Stimulated activated CD4-positive, alpha-beta T cell treated with anti-CD3 and anti-CD28 coated beads, Interleukin-1b, Interleukin-23, amount 100 ng/mL, for 48 hours (primary cell): ENCODE measurements around the gene NTRK3.
"Not testable (repeated sequence)": the region's sequence is repeated elsewhere in the genome, so short reads cannot be mapped to it uniquely, and the experiment has no call there.

Experiments used
- DNase-seq: peaks from one replicate; pipeline ENCODE4 v3.0.0-alpha.2; 2020

Gene NTRK3

GRCh38 chr15:87863152-87863551 lies 393.4 kb downstream of the NTRK3 start:
- no peak for DNase-seq

- no peak for DNase-seq
Measured at GRCh38 chr15:87860743-87861142, 395.8 kb downstream of the NTRK3 start.

DNA sequence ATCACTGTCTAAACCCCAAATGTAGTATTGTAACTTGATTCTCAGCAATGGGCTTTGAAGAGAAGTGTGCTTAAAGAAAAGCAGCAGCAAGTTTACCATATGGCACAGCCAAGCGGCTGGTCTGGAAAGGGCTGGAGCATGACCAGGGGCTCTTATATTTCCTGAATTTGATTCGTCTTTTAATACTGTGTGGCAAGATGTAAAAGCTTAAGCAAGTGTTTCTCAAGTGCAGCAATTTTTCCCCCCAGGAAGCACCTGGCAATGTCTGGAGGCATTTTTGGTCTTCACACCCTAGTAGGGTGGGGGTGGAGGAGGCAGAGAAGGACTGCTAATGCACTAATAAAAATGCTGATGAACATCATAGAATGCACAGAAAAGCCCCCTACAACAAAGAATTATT lies 397.9 kb downstream of the NTRK3 start:
- DNase-seq = no peak

GRCh38 chr15:87851497-87851896 lies 405.0 kb downstream of the NTRK3 start:
- DNase-seq = no peak

DNA sequence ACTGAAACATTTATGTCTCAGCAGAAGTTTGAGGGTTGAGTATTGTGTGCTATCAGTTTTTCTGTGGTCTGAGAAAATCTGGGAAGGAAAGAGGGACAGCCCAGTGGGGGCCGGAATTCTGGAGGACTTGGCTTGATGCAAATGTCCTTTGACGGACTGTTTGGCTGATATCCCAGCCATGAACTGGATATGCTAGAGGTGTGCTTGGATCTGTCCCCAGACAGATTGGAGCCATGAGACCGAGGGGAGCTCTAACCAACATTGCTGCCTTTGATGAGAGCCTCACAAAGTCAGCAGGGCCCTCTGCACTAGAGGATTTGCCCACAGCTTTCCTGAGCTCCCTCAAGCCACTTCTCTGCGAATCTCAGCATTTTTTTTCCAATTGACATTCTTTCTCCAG lies 405.6 kb downstream of the NTRK3 start:
- no peak for DNase-seq

DNA sequence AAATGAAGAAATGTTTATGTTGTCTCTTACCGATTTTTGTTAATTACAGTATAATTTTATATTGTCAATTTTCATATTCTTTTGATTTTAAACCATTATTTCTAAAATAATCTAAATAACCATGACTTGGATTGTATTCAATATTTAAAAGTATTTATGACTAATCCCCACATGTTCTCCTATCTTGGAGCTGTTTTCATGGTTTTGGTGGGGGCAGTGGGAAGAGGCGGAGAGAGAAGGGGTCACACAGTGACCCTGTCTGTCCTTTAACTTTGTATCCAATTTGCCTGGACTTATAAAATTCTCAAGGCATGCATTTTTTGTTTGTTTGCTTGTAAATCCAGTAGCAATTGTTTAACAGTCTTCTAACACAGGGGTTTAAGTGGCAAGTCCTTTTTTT lies 407.4 kb downstream of the NTRK3 start:
- no peak for DNase-seq

DNA sequence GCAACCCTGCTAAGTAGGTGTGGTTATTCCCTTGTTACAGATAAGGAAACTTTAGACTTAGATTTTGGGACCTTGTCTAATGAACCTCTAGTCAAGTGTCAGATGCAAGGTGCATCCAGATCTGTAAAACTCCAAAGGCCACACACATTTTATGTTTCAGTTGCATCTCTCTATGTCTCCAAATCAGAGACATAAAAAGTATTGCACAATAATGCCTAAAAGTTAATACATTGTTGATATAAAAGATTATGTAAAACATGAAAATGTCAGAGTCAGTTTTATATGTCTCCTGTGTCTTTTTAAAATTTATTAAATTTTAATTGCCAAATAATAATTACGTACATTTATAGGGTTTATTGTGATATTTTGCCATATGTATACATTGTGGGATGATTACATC lies 408.5 kb downstream of the NTRK3 start:
- no peak for DNase-seq

- DNase-seq = no peak
Measured at GRCh38 chr15:87846746-87847145, 409.8 kb downstream of the NTRK3 start.

DNA sequence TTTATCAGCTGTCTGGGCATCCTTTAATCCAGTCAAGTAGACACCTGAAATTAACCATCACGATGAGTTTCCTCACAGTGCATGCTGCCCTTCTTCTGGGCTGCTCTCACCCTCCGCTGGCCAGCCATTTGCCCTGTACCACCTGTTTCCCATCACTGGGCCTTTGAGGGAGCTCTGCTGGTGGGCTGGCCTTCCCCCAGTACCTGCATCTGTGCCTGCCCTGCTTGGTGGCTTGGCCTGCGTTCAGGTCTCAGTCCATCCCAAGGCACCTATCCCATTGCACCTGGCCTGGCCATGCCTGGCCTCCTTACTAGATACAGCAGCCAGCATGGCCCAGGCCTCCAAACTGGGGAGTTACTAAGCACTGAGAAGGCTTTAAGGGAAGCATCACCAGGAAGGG lies 413.2 kb downstream of the NTRK3 start:
- DNase-seq = no peak

GRCh38 chr15:87841426-87841998 lies 415.0 kb downstream of the NTRK3 start:
- no peak for DNase-seq

- not testable (repeated sequence) for DNase-seq
Measured at GRCh38 chr15:87835830-87836229, 420.7 kb downstream of the NTRK3 start.

DNA sequence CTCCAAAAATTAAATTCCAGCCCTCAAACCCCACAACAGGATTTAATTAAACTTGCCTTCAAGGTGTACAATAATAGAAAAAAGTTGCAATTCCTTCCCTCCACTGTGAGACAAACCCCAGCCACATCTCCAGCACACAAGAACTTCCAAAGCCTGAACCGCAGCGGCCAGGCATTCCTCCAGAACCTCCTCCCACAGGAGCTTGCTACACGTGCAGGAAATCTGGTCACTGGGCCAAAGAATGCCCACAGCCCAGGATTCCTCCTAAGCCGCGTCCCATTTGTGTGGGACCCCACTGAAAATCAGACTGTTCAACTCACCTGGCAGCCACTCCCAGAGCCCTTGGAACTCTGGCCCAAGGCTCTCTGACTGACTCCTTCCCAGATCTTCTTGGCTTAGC lies 423.2 kb downstream of the NTRK3 start:
- DNase-seq = not testable (repeated sequence)

DNA sequence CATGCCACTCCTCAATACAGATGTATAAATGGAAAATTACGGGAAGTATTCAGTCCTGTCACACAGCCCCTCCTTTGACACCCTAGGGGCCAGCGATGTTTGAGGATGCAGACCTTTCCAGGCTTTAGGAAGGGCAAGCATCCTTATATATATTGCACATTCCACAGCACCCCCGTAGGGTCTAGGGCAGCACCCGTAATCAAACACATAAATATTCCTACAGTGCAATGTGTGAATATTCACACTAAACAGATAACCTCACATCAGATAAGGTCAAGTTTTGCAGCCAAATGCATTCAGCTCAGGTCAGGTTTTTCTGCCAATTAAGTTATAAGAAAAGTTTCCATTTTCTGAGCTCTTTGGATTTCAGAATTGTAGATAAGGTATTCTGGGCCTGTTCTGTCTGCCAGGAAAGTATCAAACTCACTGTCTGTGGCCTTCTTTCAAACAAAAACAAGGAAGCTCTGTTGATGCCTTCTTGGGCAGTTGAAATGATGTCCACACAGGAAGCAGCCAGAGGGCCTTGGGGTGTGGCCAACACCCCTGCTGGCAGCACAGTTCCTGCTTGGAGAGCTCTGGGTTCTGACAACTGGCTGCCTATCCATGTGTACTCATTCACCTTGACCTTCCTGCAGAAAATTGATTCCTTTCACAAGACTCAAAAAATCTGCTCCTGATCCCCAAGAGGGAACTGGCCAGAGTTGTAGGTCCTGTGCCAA lies 427.0 kb downstream of the NTRK3 start:
- DNase-seq = no peak

GRCh38 chr15:87828608-87829007 lies 427.9 kb downstream of the NTRK3 start:
- no peak for DNase-seq

GRCh38 chr15:87827131-87827530 lies 429.4 kb downstream of the NTRK3 start:
- DNase-seq = no peak

DNA sequence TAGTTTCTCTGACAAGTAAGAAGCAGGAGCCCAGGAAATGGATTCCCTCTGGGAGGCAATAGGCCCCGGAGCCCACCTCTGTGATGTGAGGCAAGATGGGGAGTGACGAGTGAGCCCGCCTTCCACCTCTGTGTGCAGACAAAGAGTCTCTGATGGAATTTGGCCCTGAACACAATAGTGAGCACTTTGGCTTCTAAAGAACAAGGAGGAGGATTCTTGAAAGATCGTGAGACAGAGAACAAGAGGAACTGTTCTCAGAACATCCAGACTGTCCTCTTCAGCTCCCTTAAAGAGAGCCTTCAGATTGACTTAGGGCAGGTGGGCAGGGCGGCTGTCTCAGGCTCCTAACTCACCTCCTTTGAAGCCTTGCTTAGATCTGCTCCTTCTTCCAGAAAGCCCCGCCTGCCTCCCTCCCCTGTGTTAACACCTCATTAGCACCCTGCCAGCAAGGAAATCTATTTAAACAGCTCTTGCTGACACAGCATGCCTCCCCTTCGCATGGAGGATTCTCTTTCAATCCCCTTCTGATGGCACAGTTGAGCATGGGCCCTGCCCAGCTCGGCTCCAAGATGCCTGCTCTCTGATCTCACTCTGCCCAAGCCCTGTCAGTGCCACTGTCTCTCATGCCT lies 430.3 kb downstream of the NTRK3 start:
- DNase-seq = no peak

- no peak for DNase-seq
Measured at GRCh38 chr15:87818756-87819155, 437.8 kb downstream of the NTRK3 start.

DNA sequence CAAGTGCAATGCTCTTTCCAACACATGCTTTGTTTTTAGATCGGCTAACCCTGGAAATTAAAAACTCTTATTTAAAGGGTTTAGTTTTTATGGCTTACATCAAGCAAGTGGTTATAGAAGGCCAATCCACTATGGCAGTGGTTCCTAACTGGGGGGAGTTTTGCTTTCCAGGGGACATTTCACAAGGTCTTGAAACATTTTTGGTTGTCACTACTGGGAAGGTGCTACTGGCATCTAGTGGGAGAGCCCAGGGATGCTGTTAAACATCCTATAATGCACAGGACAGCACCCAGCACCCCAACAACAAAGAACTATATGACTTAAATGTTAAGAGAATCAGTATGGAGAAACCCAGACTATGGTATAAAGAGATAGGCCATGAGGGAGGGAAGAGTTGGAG lies 439.0 kb downstream of the NTRK3 start:
- DNase-seq = no peak

DNA sequence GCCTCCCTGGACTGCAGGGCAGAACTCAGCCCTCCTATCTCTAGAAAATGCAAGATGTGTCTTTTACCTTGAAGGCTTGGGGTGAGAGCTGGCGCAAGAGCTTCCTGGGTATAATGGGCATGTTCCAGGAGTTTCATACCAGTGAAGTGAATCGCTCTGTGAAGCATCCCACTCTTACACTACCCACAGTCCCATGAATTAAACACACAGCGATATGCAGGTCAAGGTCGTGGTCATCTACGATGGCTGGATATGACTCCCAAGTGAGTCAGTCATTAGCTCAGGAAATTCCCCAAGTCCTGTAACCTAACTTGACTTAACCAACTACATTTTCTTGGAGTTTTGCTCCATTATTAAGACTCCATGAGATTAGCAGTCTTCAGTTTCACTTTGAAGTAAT lies 439.7 kb downstream of the NTRK3 start:
- DNase-seq = no peak

DNA sequence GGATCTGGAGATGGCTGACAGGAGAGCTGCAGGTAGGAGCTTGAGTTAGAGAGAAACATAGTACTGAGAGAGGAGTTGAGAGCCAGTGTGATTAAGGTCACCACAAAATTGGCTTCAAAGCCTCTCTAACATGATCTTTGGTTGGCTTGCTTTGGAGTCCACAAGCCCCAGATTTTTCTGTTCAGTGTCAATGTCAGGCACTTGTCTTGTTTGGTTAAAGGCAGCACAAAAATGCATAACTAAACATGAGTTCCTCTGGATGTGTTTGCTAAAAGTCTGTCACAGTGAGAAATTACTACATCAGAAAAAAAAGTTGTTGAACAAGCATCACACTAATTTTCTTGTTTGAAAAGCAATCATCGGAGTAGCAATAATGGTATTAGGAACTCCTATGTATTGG lies 440.5 kb downstream of the NTRK3 start:
- DNase-seq = no peak
